ENCODE results near the gene PCK1. TPM values are rescaled to one million over a fixed set of nuclear protein-coding genes. Genes with fewer than 3 reads are reported as not detected.
A peak's percentile ranks its signal among the peaks of the same experiment; 100 is the strongest.

The PCK1 gene
- total RNA-seq, 6 donors from 2014 or later = 0.23 to 1.3 (median 0.51) TPM; not detected in 3

- H3K9me3 ChIP-seq = no peaks in the 10 kb centered on the region
- no peak for ATAC-seq (ENCODE audit: low FRiP score in 2 of 2)
- TF ChIP-seq POLR2AphosphoS5 (IDR thresholded peaks at IDR 0.05) (no peak), EP300 (IDR thresholded peaks at IDR 0.05) (no peak), CTCF (IDR thresholded peaks at IDR 0.05) (no peak), POLR2A (IDR thresholded peaks at IDR 0.05) (no peak)
- peaks cover 19 to 26% (median 22%) of the 10 kb centered on the region in 4 donors for H3K4me1 ChIP-seq
- WGBS, 2 donors = 77 to 81% methylated on average over 12 of the region's 13 CpGs
- H3K27ac ChIP-seq = no peak overlapping the region
- H3K36me3 ChIP-seq = no peaks in the 10 kb centered on the region
- peaks cover 0 to 3% (median 1%) of the 10 kb centered on the region in 4 donors for H3K27me3 ChIP-seq
- no peak for DNase-seq
- no peak overlapping the region for H3K4me3 ChIP-seq
Observed at GRCh38 chr20:57580478-57581201, 19.7 kb downstream of the PCK1 start.

DNA sequence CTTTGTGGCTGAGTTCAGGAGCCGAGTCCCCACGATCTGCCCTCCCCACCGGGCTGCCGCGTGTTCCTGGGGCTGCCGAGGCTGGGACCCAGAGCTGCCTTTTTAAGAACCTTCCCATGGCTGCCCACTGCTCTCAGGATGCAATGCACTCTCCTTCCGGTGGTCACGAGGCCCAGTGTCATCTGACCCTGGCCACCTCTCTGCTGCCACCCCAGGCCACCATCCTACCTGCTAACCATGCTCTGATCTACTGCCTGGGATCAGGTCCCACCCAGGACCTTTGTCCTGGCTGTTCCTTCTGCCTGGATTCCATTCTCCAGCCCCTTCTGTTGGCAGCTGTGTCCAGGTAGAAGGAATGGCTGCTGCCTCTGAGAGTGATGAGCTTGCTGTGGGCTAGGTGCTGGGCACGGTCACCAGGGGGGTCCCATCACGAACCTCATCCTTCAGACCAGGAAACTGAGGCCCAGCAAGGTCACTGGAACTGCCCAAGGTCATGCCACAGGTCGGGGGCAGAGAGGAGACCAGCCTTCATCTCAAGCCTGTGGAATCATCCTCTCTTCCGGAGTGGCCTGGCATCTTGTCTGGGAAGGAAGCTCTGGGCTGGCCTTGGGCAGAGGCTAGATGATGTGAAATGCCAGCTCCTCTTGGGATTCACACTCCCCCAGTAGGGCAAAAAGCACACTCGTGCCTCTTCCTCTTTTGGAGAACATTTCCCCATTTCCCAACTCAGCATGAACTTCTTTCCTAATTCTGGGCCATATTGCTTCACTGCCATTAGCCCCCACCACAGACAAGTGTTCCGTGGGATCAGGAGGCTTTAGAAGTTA lies 20.5 kb downstream of the PCK1 start:
- peaks cover 19 to 26% (median 22%) of the 10 kb centered on the region in 4 donors for H3K4me1 ChIP-seq
- WGBS, 2 donors = 68 to 87% methylated on average over 10 to 14 of the region's 14 CpGs
- no peak for TF ChIP-seq CTCF (IDR thresholded peaks at IDR 0.05)
- TF ChIP-seq POLR2A (IDR thresholded peaks at IDR 0.05) = no peak
- TF ChIP-seq EP300 (IDR thresholded peaks at IDR 0.05) = no peak
- no peak for TF ChIP-seq POLR2AphosphoS5 (IDR thresholded peaks at IDR 0.05)

GRCh38 chr20:57582029-57582378 lies 21.1 kb downstream of the PCK1 start:
- 80% methylated on average over 2 to 5 of the region's 5 CpGs for WGBS, 2 donors
- no peak for DNase-seq
- H3K9me3 ChIP-seq = no peaks in the 10 kb centered on the region
- H3K27me3 ChIP-seq = peaks cover 0 to 3% (median 1%) of the 10 kb centered on the region in 4 donors
- peaks cover 19 to 26% (median 22%) of the 10 kb centered on the region in 4 donors for H3K4me1 ChIP-seq
- peak overlapping the region; percentile 24 to 53 (median 49) for H3K27ac ChIP-seq
- no peak for TF ChIP-seq POLR2AphosphoS5 (IDR thresholded peaks at IDR 0.05)
- TF ChIP-seq POLR2A (IDR thresholded peaks at IDR 0.05) = no peak
- no peak for TF ChIP-seq EP300 (IDR thresholded peaks at IDR 0.05)
- TF ChIP-seq CTCF (IDR thresholded peaks at IDR 0.05) = no peak
- no peaks in the 10 kb centered on the region for H3K36me3 ChIP-seq
- no peak overlapping the region for H3K4me3 ChIP-seq
- no peak for ATAC-seq (ENCODE audit: low FRiP score in 2 of 2)

More for the DNA sequence above, 20.5 kb downstream of the PCK1 start:
- Histone ChIP-seq H3K27ac (peak overlapping the region; percentile 24 to 53 (median 49)), H3K4me3 (no peak overlapping the region), H3K9me3 (no peaks in the 10 kb centered on the region), H3K27me3 (peaks cover 0 to 3% (median 1%) of the 10 kb centered on the region in 4 donors), H3K36me3 (no peaks in the 10 kb centered on the region)
- peak in 1 of 2 donors; percentile 55 for ATAC-seq (ENCODE audit: low FRiP score in 2 of 2)
- peak in 1 of 2 donors; percentile 38 for DNase-seq

DNA sequence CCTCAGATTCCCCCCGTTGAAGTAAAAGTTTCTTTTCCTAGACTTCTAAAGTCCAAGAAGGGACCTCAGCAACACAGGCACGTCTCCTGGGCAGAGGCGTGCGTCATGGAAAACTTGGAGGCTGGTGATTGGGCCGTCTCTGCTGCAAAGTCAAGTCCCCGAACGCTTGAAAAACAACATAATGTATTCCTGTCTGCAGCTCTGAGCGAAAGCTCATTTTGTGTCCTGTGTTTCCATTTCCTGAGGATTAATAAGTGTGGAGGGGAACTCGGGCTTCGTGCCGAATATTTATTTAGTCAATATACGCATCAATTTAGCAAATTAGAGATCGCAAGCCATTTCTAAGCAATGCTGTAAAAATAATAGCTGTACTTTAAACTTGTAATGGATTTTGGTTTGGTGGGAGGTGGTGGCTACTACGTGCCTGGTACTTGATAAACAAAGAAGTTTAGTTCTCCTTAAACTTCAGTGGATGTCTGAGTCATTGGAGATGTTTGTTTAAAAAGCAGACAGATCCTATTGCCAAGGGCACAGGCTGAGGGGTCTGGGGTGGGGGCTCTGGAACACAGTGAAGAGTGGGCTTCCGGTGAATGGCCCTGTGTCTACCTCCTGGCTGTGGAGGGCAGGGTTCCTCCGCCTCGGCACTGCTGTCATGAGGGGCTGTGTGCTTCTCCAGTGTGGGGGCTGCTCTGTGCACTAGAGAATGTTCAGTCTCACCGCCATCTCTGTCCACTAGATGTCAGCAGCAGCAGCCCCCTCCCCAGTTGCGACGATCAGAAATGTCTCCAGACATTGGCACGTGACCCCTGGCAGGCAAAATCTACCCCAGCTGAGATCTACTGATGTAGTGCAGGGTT lies 21.8 kb downstream of the PCK1 start:
- TF ChIP-seq POLR2A (IDR thresholded peaks at IDR 0.05) (no peak), EP300 (IDR thresholded peaks at IDR 0.05) (no peak), CTCF (IDR thresholded peaks at IDR 0.05) (peak in 4 of 6 experiments; percentile 15 to 24 (median 18))
- DNase-seq (no peak), ATAC-seq (ENCODE audit: low FRiP score in 2 of 2) (peak in 1 of 2 donors; percentile 32)
- H3K9me3 ChIP-seq = peaks cover 0 to 4% (median 0%) of the 10 kb centered on the region in 4 donors
- H3K4me1 ChIP-seq = peaks cover 19 to 26% (median 22%) of the 10 kb centered on the region in 4 donors
- peak overlapping the region in 1 of 4 donors; percentile 10 for H3K4me3 ChIP-seq
- WGBS, 2 donors = 25 to 27% methylated on average over 16 to 21 of the region's 21 CpGs
- peaks cover 0 to 3% (median 1%) of the 10 kb centered on the region in 4 donors for H3K27me3 ChIP-seq
- peak overlapping the region; percentile 24 to 53 (median 51) for H3K27ac ChIP-seq
- no peaks in the 10 kb centered on the region for H3K36me3 ChIP-seq
